Measurements from ENCODE around the gene RHEB.
"Not testable (repeated sequence)": the region's sequence is repeated elsewhere in the genome, so short reads cannot be mapped to it uniquely, and the experiment has no call there.

The RHEB gene, protein sequence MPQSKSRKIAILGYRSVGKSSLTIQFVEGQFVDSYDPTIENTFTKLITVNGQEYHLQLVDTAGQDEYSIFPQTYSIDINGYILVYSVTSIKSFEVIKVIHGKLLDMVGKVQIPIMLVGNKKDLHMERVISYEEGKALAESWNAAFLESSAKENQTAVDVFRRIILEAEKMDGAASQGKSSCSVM

DNA sequence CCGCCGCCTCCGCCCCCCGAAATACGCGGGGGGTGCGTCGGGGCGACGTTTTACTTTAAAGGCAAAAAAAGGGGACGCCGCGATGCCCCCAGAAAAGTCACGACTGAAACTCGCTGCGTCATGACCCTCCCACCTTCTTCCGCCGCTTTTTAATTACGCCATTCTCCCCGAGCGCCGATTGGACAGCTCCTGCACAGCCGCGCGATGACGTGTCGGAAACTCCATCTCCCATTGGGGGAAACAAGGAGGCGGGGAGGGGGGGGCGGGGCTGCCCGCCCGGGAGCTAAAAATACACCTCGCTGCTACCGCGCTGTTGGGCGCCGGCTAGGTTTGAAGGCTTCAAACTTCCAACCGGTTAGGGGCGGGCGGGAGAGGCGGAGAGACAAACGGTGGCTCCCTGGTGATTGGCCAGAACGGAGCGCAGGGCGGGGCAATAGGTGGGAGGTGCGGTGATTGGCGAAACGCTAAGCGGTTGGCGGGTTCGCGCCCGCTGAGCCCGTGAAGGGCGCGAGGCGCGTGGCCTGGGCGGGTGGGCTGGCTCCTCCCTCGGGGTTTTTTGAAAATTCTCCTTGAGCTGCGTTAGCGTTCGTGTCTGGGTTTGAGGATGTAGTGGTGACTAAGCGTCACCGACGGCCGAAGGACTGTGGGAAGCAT lies at the start of gene RHEB:
TSS of gene RHEB (minus strand) at position 131 of the 654 bp plus-strand sequence. CDS start 384 bp downstream, outside the sequence.
- peak; percentile 98 for DNase-seq

- DNase-seq: no peak
Observed at GRCh38 chr7:151566897-151567320, 47.2 kb upstream of the RHEB start.

- DNase-seq: no peak
Observed at GRCh38 chr7:151565541-151565940, 45.8 kb upstream of the RHEB start.

DNA sequence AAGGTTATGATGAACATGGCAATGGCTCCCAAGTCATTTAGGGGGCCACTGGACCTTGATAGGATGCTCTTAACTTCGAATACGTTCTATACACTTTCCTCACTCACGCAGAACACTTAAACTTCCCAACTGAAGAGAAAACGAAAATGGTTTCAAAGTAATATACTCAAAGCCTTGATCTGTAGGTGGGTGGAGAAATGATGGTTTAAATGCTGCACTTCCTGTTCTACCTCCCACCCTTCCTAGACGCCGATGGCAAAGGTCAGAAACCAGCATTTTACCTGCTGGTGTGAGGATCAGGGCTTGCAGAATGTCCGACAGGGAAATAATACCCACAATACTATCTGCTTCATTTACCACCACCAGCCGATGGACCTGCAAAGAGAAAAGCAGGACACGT lies 40.5 kb upstream of the RHEB start:
- no peak for DNase-seq

- no peak for DNase-seq
Observed at GRCh38 chr7:151559557-151560183, 40.0 kb upstream of the RHEB start.

DNA sequence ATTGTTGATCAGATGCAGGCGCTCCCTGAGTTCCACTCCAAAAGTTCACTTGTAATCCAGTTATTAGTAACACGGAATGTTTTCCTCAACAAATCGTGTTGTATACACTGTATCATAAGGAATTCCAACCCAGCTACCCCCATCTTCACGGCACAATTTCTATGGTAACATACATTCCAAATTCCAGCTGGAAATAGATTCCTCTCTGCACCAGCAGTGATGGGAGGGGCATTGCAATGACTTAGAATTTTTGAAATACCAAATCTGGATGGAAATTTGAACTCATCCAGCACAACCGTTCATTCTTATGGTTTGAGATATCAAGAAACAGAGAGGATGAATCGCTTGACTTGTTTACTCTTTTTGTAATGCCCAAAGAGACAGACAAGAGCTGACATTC lies 38.9 kb upstream of the RHEB start:
- DNase-seq: no peak

DNA sequence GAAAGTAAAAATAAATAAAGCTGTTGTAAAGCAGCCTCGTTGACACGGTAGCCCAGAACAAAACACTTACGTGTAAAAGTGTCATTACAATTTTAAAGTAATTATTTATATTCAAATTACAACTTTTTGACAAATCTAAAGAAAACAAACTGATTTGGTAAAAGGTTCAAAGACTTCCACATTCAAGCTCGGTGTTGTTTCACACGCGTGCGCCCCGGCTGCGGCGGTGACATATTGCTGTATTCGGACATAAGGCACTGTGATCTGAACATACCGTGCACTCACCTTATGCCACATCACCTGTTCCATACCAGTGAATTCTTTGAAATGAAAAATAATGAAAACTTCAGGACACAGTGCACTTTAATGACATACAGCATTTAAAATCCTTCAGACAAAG lies 36.9 kb upstream of the RHEB start:
- DNase-seq: no peak

- no peak for DNase-seq
Observed at GRCh38 chr7:151553356-151553755, 33.7 kb upstream of the RHEB start.

GRCh38 chr7:151552352-151553028 lies 32.8 kb upstream of the RHEB start:
- DNase-seq: no peak

- no peak for DNase-seq
Observed at GRCh38 chr7:151551820-151552219, 32.1 kb upstream of the RHEB start.

DNA sequence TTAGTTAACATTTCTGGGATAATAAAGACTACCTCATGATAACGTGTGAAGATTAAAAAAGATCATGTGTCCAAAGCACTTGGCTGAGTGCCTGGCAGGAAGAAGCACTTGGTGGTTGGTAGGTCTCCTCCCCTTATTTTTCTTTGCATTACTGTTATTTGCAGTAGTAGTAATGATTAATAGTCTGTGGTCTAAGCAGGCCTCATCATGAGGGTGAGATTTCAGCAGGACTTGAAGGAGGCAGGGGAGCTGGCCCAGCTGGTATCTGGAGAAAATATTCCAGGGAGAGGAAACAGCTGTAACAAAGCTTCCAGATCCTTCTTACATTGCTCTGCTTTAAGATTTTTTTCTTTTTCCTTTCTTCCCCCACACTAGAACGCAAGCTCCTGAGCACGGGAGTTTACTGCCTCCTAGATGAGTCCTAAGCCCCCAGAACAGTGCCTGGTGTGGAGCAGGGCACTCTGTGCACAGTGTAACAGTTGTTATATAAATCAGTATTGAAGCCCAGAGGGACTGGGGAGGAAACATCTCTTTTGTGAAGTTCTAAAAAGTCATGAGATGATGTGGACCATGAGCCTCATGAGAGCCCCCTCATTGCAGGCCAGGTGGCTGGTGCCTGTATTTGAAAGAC lies 31.1 kb upstream of the RHEB start:
- DNase-seq: no peak

DNA sequence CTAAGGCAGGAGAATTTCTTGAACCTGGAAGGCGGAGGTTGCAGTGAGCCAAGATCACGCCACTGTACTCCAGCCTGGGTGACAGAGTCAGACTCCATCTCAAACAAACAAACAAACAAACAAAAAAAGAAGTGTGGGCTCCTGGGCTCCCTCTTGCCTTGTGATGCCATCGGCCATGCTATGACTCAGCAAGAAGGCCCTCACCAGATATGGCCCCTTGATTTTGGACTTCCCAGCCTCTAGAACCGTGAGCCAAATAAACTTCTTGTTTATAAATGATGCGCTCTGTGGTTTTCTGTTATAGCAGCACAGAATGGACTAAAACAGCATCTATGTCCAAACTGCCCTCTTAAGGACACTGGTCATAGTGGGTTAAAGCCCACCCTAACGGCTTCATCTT lies 29.9 kb upstream of the RHEB start:
- DNase-seq: no peak

GRCh38 chr7:151549083-151549482 lies 29.4 kb upstream of the RHEB start:
- no peak for DNase-seq

DNA sequence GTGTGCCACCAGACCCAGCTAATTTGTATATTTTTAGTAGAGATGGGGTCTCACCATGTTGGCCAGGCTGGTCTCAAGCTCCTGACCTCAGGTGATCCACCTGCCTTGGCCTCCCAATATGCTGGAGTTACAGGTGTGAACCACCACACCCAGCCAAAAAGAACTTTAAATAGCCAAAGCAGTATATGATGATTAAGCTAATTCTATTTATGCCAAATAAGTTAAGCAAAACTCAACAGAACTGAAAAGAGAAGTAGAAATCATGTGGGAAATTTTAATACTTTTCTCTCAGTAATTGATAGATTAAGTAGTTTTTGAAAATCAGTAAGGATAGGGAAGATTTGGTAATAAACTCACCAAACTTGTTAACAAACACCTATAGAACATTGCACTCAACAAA lies 24.5 kb upstream of the RHEB start:
- no peak for DNase-seq

- DNase-seq: no peak
Observed at GRCh38 chr7:151542606-151543130, 23.0 kb upstream of the RHEB start.

DNA sequence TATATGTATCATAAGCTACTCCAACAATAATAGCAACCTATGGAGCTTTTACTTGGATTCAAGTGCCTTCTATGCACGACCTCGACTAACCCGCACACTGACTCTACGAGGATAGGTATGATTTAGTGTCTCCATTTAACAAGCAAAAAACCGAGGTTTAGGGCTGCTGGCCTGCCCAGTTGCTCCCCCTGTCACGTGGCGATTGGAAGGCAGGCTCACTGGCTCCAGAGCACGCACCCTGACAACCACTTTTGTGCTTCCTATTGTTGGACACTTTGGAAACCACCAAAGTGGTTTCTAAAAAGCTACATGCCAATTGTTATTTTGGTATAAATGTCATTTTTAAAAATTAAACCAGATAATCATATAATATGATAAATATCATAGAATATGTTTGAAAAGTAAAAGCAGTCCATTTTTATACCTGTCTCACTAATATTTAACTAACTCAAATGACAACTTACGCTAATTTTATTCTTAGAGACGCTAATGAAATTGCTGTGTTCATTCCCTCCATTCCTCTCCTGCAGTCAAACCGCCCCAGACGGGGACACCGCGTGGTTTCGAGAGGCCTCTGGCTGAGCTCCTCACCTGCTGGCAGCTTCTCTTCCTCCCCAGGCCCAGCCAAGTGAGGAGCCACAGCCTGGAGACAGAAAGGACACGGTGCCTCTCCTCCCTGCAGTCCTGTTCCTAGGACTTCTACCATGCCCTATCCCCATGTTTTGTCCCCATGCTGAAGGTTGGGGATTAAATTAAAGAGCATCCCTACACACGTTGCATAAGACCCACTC lies 22.2 kb upstream of the RHEB start:
- DNase-seq: no peak

DNA sequence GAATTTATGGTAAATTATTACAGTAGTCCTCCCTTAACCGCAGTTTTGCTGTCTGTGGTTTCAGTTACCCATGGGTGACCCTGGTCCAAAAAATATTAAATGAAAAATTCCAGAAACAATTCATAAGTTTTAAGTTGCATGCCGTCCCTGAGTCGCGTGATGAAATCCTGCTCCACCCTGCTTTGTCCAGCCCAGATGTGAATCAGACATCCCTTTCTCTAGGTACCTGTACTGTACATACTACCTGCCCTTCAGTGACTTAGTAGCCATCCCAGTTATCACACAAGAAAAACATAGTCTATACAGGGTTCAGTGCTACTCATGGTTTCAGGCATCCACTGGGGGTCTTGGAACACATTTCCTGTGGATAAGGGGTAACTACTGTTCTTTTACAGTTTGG lies 20.5 kb upstream of the RHEB start:
- DNase-seq: no peak

GRCh38 chr7:151539088-151539671 lies 19.5 kb upstream of the RHEB start:
- DNase-seq: no peak

DNA sequence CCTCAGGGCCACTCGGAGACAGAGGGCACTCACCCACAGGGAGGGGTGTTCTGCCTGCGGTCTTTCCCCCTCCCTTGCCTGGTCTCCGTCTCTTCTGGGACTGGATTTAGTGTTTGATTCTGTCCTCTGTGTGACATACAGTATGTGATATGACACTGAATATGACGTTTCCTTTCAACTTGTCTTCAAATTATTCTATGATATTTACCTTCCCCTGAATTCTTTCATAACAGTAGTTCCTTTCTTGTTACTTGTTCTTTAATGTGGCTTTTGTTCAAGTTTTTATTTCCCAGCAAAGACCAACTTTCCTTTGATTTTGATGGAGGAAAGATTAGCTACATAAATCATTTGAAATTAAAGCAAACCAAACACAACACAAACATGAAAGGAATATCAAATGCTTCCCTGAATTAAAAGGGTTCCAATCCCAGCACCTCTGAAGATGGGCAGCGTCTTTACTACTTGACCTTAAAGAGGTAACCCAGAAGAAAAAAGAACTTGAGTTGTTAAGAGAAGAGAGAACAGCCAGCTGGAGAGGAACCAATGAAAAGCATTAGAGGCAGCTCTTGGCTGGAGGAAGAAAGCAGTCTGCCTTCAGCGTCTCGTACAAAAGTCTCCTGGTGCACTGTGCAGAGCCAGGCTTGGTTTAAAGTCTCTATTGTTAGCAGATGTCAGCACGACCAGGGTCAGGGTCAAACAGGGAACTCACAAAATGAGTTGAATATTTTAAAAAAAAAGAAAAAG lies 18.3 kb upstream of the RHEB start:
- no peak for DNase-seq

- DNase-seq: not testable (repeated sequence)
Observed at GRCh38 chr7:151536178-151536577, 16.5 kb upstream of the RHEB start.

- DNase-seq: no peak
Observed at GRCh38 chr7:151529842-151530241, 10.1 kb upstream of the RHEB start.

Measured in CD4-positive, alpha-beta T cell treated with Interferon gamma for 1 hour (primary cell).